Pancreas (tissue), 10 donors: ENCODE results near the gene EMC8. TPM values are rescaled to one million over a fixed set of nuclear protein-coding genes. Genes with fewer than 3 reads are reported as not detected.
A peak's percentile ranks its signal among the peaks of the same experiment; 100 is the strongest.
"Not testable (repeated sequence)": the region's sequence is repeated elsewhere in the genome, so short reads cannot be mapped to it uniquely, and the experiment has no call there.

Source experiments
- ATAC-seq, 4 donors: fragments of 200-7000 bp; cut with Tn5 transposase; one replicate each; pipeline versions ENCODE4 v1.8.0 to v1.9.1; 2020; ENCODE audit warnings: mild to moderate bottlenecking in 4 of 4, moderate library complexity in 4 of 4
- DNase-seq, 6 donors: peaks; one replicate each; pipeline ENCODE4 v3.0.0-alpha.2; 2020
- FAIRE-seq: peaks from 2 replicates; lab custom pipeline; 2012; peaks lifted over from hg19 to GRCh38; lab: Jason Lieb, UNC
- H3K27ac ChIP-seq, 4 donors: fragments of 200-600 bp; sonication (generic); 1 replicate in 3 of 4; 2 replicates in 1 of 4; pipeline versions ENCODE4 v1.5.0 to v1.8.0; 2020
- H3K27me3 ChIP-seq, 4 donors: fragments of 200-600 bp; one replicate each; pipeline ENCODE4 v1.8.0; 2021
- H3K36me3 ChIP-seq, 3 donors: fragments of 200-600 bp; sonication (generic) in 1 of 3; one replicate each; pipeline versions ENCODE4 v1.5.0 to v1.8.0; 2020 to 2021
- H3K4me1 ChIP-seq, 3 donors: fragments of 200-600 bp; one replicate each; pipeline ENCODE4 v1.8.0; 2021
- H3K4me3 ChIP-seq, 4 donors: fragments of 200-600 bp; sonication (generic) in 2 of 4; one replicate each; pipeline versions ENCODE4 v1.5.0 to v1.8.0; 2020 to 2021
- H3K9me3 ChIP-seq, 4 donors: fragments of 200-600 bp; one replicate each; pipeline ENCODE4 v1.8.0; 2021
- CTCF ChIP-seq, 4 donors: fragments of 200-600 bp; sonication (generic) in 3 of 4; IDR thresholded peaks; one replicate each; pipeline versions ENCODE4 v1.5.0 to v1.8.0; 2021; ENCODE audit warnings: antibody characterized with exemption in 4 of 4
- WGBS, 2 donors: extraction: QIAGEN DNeasy Blood & Tissue Kit; methylation state at CpG; one replicate each; pipeline ENCODE4 v1.1.7; 2013; 5-methylcytosine and 5-hydroxymethylcytosine counted together
- intact Hi-C, 3 donors: fragments of 100-400 bp; cut with DNase I; formaldehyde crosslinking; loops; one replicate each; pipeline versions ENCODE4 v1.11.1 to v1.14.2; 2022
- polyA plus RNA-seq, 2 donors: library from polyadenylated mRNA; stranded (reverse); fragments of 200-250 nt; gene quantifications; one replicate each; pipeline ENCODE4 v1.2.3, GENCODE V29; 2013
- total RNA-seq, 6 donors: library from RNA; stranded (reverse); fragmentation: NEBNext Ultra II Directional in 4 of 6; extraction: Animal tissue kit (Norgen Biotek cat#: 25700) in 4 of 6; gene quantifications; one replicate each; pipeline versions ENCODE4 v1.2.1 to v1.2.4, GENCODE V29; 2021 to 2023
- donor health status: healthy with polysubstance abuse.
- donor health status: DM: no; HTN: no; CAD: no; lungs with moderate emphysema.
- donor health status: DM: no; HTN: no; CAD: no.
- donor health status: control.
- donor health status: control.
- donor health status: Bipolar disorder and iron deficiency.
- donor health status: DM: yes; HTN: yes; CAD: no.
- donor health status: DM: no; HTN: no; CAD: no.
- donor health status: DM: no; HTN: no; CAD: no.
- donor health status: DM: yes; HTN: yes; CAD: no.

The EMC8 gene
- total and polyA plus RNA-seq, 8 donors, result 6.8 to 14.2 (median 9.8) TPM

GRCh38 chr16:85810742-85811115 lies 11.4 kb upstream of the EMC8 start:
- Histone ChIP-seq H3K36me3 (peaks cover 0 to 12% (median 5%) of the 10 kb centered on the region in 3 donors), H3K4me3 (no peak overlapping the region), H3K9me3 (no peaks in the 10 kb centered on the region), H3K27me3 (no peaks in the 10 kb centered on the region), H3K4me1 (no peaks in the 10 kb centered on the region), H3K27ac (no peak overlapping the region)
- intact Hi-C loops, result no loop called here
- FAIRE-seq (no peak), DNase-seq (no peak), ATAC-seq (peak in 2 of 4 donors; percentile 7 to 14)
- 90 to 91% methylated on average over 7 of the region's 7 CpGs for WGBS, 2 donors
- TF ChIP-seq CTCF (IDR thresholded peaks at IDR 0.05), result no peak

DNA sequence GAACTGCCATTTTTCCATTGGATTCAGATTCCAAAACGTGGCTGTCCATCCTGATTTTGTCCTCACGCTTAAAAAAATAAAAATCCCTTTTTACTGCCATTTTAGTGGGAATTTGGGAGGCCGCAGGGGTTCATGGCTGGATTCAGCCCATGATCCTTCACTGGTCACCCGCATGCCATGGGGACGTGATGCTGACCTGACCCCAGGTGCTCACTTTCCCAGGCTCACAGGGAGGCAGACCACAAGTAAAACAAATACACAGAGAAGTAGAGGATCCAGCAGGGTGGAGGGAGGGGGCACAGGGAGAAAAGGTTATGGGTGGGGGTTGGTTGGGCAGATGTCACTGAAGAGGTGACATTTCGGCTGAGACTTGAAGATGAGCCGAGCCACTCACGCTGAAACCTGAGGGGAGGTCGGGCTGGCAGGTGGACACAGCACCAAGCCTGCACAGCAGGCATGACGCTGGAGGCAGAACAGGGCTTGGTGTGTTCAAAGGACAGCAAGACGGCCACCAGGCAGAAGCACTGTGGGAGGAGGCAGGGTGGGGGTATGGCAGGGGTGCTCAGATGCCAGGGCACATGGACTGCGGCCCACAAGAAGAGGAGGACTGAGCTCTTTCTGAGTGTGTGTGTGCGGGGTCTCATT lies 10.9 kb upstream of the EMC8 start:
- no peaks in the 10 kb centered on the region for H3K4me1 ChIP-seq
- peak overlapping the region in 1 of 4 donors; percentile 27 for H3K27ac ChIP-seq
- 40 to 45% methylated on average over 12 to 13 of the region's 13 CpGs for WGBS, 2 donors
- no peaks in the 10 kb centered on the region for H3K9me3 ChIP-seq
- no peak for FAIRE-seq
- peaks cover 0 to 17% (median 10%) of the 10 kb centered on the region in 3 donors for H3K36me3 ChIP-seq
- DNase-seq, result peak; percentile 55 to 80 (median 69)
- peak; percentile 84 to 93 (median 88) for ATAC-seq
- H3K4me3 ChIP-seq, result no peak overlapping the region
- H3K27me3 ChIP-seq, result no peaks in the 10 kb centered on the region
- intact Hi-C loops, result no loop called here
- TF ChIP-seq CTCF (IDR thresholded peaks at IDR 0.05), result no peak

DNA sequence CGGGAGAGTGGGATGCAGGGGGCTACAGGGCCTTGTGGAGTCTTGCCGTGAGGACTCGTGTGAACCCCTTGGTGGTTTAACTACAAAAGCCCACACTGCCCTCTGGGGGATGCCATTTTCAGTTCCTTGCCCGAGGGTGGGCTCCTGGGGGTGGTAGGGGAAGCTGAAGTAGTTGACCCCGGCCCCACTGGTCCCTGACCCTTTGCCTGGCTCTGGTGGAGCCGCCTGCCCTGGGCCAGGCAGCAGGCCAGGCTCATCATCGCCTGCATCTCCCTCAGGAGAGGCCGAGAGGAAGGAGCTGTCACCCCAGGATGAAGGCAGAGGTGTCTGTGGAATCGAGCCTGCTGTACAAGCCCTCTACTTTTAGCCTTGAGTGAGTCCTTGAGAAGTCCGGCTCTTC lies 10.3 kb upstream of the EMC8 start:
- FAIRE-seq (no peak), ATAC-seq (peak; percentile 17 to 43 (median 26)), DNase-seq (no peak)
- H3K4me1 ChIP-seq, result no peaks in the 10 kb centered on the region
- 65 to 67% methylated on average over 10 of the region's 10 CpGs for WGBS, 2 donors
- H3K36me3 ChIP-seq, result peaks cover 0 to 23% (median 16%) of the 10 kb centered on the region in 3 donors
- intact Hi-C loops, result no loop called here
- H3K9me3 ChIP-seq, result no peaks in the 10 kb centered on the region
- H3K27me3 ChIP-seq, result no peaks in the 10 kb centered on the region
- peak overlapping the region in 1 of 4 donors; percentile 27 for H3K27ac ChIP-seq
- no peak overlapping the region for H3K4me3 ChIP-seq
- TF ChIP-seq CTCF (IDR thresholded peaks at IDR 0.05), result no peak

DNA sequence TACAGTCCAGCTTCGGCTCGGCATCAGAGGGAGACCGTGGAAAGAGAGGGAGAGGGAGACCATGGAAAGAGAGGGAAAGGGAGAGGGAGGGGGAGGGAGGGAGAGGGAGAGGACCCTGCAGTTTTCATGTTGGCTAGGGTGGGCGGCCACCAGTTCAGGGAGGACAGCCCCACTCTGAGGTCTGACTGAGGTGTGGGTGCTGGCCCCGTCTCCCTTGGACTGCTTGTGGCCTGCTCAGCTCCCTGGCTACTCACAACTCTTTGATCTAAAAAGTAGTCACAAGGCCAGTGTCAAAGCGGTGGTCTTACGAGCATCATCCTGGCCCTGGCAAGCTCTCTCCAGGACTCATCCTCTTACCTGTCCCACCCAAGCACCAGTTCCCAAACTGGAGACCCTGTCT lies 9.6 kb upstream of the EMC8 start:
- peaks cover 0 to 27% (median 21%) of the 10 kb centered on the region in 3 donors for H3K36me3 ChIP-seq
- intact Hi-C loops, result no loop called here
- 94 to 96% methylated on average over 7 of the region's 7 CpGs for WGBS, 2 donors
- FAIRE-seq (no peak), ATAC-seq (no peak), DNase-seq (peak in 1 of 6 donors; percentile 29)
- no peak for TF ChIP-seq CTCF (IDR thresholded peaks at IDR 0.05)
- no peaks in the 10 kb centered on the region for H3K27me3 ChIP-seq
- no peaks in the 10 kb centered on the region for H3K4me1 ChIP-seq
- no peaks in the 10 kb centered on the region for H3K9me3 ChIP-seq
- H3K4me3 ChIP-seq, result no peak overlapping the region
- no peak overlapping the region for H3K27ac ChIP-seq

GRCh38 chr16:85808104-85808503 lies 8.8 kb upstream of the EMC8 start:
- H3K27me3 ChIP-seq, FAIRE-seq, H3K4me1 ChIP-seq, intact Hi-C loops, ATAC-seq, H3K9me3 ChIP-seq, H3K4me3 ChIP-seq, H3K27ac ChIP-seq: not testable (repeated sequence)
- H3K36me3 ChIP-seq, result peaks cover 0 to 30% (median 22%) of the 10 kb centered on the region in 3 donors
- DNase-seq, result peak in 1 of 6 donors; percentile 20
- 89 to 95% methylated on average over 1 to 19 of the region's 27 CpGs for WGBS, 2 donors

DNA sequence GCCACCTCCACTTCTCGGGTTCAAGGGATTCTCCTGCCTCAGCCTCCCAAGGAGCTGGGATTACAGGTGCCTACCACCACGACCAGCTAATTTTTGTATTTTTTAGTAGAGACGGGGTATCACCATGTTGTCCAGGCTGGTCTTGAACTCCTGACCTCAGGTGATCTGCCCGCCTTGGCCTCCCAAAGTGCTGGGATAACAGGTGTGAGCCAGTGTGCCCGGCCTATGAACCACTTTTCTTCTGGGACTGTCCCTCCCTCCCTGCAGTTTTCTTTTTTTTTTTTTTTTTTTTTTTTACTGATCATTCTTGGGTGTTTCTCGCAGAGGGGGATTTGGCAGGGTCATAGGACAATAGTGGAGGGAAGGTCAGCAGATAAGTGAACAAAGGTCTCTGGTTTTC lies 8.0 kb upstream of the EMC8 start:
- H3K4me3 ChIP-seq, H3K4me1 ChIP-seq, ATAC-seq, H3K9me3 ChIP-seq, H3K27me3 ChIP-seq, H3K27ac ChIP-seq, intact Hi-C loops, FAIRE-seq: not testable (repeated sequence)
- peak in 1 of 6 donors; percentile 13 for DNase-seq
- 86 to 87% methylated on average over 5 to 6 of the region's 6 CpGs for WGBS, 2 donors
- peaks cover 0 to 38% (median 22%) of the 10 kb centered on the region in 3 donors for H3K36me3 ChIP-seq
